Rectal smooth muscle tissue (tissue), 1 donor: ENCODE data around the gene SPG21.
"Not testable (repeated sequence)": the region's sequence is repeated elsewhere in the genome, so short reads cannot be mapped to it uniquely, and the experiment has no call there.

Experiments
- H3K27ac ChIP-seq: one replicate; pipeline ENCODE4 v1.7.0; 2013; ENCODE audit warnings: low read depth, low read length, inconsistent platforms
- H3K27me3 ChIP-seq: one replicate; pipeline ENCODE4 v1.7.0; 2013; ENCODE audit warnings: low read length; ENCODE audit not compliant: control insufficient read depth, insufficient read depth
- H3K36me3 ChIP-seq: one replicate; pipeline ENCODE4 v1.7.0; 2013; ENCODE audit warnings: low read length; ENCODE audit not compliant: control insufficient read depth, insufficient read depth
- H3K4me1 ChIP-seq: one replicate; pipeline ENCODE4 v1.7.0; 2013; ENCODE audit warnings: low read length; ENCODE audit not compliant: control insufficient read depth, insufficient read depth
- H3K4me3 ChIP-seq: one replicate; pipeline ENCODE4 v1.7.0; 2013; ENCODE audit warnings: low read length
- H3K9ac ChIP-seq: one replicate; pipeline ENCODE4 v1.7.0; 2013; ENCODE audit warnings: low read length

SPG21 gene

GRCh38 chr15:65026756-65027155, 37.0 kb upstream of the SPG21 start:
- Histone ChIP-seq H3K36me3 (peaks cover 3% of the 10 kb centered on the region), H3K27me3 (no peaks in the 10 kb centered on the region), H3K9ac (no peak overlapping the region), H3K27ac (no peak overlapping the region), H3K4me3 (no peak overlapping the region), H3K4me1 (no peaks in the 10 kb centered on the region)

GRCh38 chr15:65021488-65021887, 31.8 kb upstream of the SPG21 start:
- H3K9ac ChIP-seq: no peak overlapping the region
- H3K27ac ChIP-seq: no peak overlapping the region
- H3K27me3 ChIP-seq: no peaks in the 10 kb centered on the region
- peaks cover 12% of the 10 kb centered on the region for H3K36me3 ChIP-seq
- H3K4me3 ChIP-seq: no peak overlapping the region
- H3K4me1 ChIP-seq: no peaks in the 10 kb centered on the region

DNA sequence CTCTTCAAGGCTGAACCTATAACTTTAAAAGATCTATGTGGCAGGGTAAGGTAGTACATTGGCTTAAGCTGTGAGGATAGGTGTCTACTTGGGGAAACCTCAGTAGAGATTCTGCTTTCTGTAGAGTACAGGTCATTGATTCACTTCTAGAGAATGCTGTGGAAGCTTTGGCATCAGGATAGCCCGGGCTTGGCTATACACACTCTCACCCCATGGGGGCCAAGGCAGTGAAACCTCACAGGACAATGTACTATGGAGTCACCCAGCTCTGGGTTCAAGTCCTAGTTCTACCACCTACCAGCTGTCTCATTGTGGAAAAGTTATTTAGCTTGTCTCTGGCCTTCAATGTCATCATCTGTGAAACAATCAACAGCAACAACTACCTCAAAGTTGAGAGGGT, 30.7 kb upstream of the SPG21 start:
- H3K27me3 ChIP-seq: no peaks in the 10 kb centered on the region
- no peak overlapping the region for H3K4me3 ChIP-seq
- no peak overlapping the region for H3K27ac ChIP-seq
- H3K4me1 ChIP-seq: no peaks in the 10 kb centered on the region
- peaks cover 12% of the 10 kb centered on the region for H3K36me3 ChIP-seq
- H3K9ac ChIP-seq: no peak overlapping the region

GRCh38 chr15:65011198-65011597, 21.5 kb upstream of the SPG21 start:
- H3K36me3 ChIP-seq, H3K27ac ChIP-seq, H3K9ac ChIP-seq, H3K4me1 ChIP-seq, H3K4me3 ChIP-seq, H3K27me3 ChIP-seq: not testable (repeated sequence)

GRCh38 chr15:65008983-65009382, 19.3 kb upstream of the SPG21 start:
- no peaks in the 10 kb centered on the region for H3K27me3 ChIP-seq
- H3K9ac ChIP-seq: no peak overlapping the region
- peaks cover 2% of the 10 kb centered on the region for H3K36me3 ChIP-seq
- H3K4me3 ChIP-seq: no peak overlapping the region
- H3K4me1 ChIP-seq: no peaks in the 10 kb centered on the region
- H3K27ac ChIP-seq: no peak overlapping the region

DNA sequence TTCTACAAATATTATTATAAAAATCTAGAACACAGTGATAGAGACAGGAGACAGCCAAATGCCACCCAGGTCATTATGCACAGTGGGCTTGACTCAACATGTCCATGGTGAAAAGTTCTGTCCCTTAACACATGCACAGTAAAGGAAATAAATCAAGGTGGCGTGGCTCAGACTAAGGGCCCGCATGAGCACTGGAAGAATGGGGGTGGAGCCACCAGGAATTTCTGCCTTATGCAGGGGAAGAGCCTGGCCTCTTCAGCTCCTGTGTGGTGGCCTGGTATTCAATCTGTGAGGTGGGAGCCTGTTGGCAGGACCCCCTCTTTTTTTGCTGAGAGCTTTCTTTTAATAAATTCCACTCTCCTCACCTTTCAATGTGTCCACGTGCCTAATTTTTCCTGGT, 17.2 kb upstream of the SPG21 start:
- no peaks in the 10 kb centered on the region for H3K27me3 ChIP-seq
- no peaks in the 10 kb centered on the region for H3K4me1 ChIP-seq
- H3K9ac ChIP-seq: no peak overlapping the region
- no peaks in the 10 kb centered on the region for H3K36me3 ChIP-seq
- no peak overlapping the region for H3K27ac ChIP-seq
- H3K4me3 ChIP-seq: no peak overlapping the region

DNA sequence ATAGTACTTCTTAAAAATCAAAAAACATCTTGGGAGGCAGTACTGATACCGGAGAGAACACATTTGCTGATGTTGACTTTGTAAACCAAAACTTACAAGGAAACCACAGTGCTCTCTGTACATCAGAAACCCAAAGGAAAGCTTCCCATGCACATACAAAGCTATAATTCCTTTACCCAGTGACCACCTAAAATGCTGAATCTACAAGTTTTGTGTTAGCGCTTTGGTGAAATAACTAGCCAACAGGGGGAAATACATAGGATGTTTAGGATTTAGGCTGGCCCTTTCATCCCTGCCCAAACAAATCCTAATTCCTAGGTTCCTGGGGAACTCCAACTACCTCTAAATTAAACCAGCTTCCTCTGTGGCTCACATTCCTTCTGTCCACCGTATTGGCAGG, 15.3 kb upstream of the SPG21 start:
- Histone ChIP-seq H3K4me1 (no peaks in the 10 kb centered on the region), H3K4me3 (no peak overlapping the region), H3K27ac (no peak overlapping the region), H3K9ac (no peak overlapping the region), H3K27me3 (no peaks in the 10 kb centered on the region), H3K36me3 (no peaks in the 10 kb centered on the region)

GRCh38 chr15:64997745-64998375, 8.1 kb upstream of the SPG21 start:
- Histone ChIP-seq H3K9ac (no peak overlapping the region), H3K4me3 (no peak overlapping the region), H3K36me3 (no peaks in the 10 kb centered on the region), H3K27ac (no peak overlapping the region), H3K4me1 (no peaks in the 10 kb centered on the region), H3K27me3 (no peaks in the 10 kb centered on the region)

DNA sequence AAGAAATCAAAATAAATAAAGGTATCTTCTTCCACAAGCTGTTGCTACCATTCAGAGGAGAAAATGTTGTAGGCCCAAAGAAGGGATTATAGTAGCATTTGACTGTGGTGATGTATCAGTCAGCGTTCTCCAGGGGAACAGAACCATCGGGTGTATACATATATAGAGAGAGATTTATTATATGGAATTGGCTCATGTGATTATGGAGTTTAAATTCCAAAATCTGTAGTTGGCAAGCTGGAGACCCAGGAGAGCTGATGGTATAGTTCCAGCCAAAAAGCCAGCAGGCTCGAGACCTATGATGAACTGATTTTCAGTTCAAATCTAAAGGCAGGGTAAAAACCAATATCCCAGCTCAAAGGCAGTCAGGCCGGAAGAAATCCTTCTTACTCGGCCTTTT, 7.4 kb upstream of the SPG21 start:
- Histone ChIP-seq H3K27me3 (no peaks in the 10 kb centered on the region), H3K36me3 (no peaks in the 10 kb centered on the region), H3K4me1 (no peaks in the 10 kb centered on the region), H3K27ac (no peak overlapping the region), H3K4me3 (no peak overlapping the region), H3K9ac (no peak overlapping the region)

- no peaks in the 10 kb centered on the region for H3K36me3 ChIP-seq
- H3K4me3 ChIP-seq: no peak overlapping the region
- H3K27me3 ChIP-seq: no peaks in the 10 kb centered on the region
- H3K27ac ChIP-seq: no peak overlapping the region
- H3K9ac ChIP-seq: no peak overlapping the region
- peaks cover 3% of the 10 kb centered on the region for H3K4me1 ChIP-seq
Observed at GRCh38 chr15:64993290-64993689, 3.6 kb upstream of the SPG21 start.

GRCh38 chr15:64991536-64992135, 1.9 kb upstream of the SPG21 start:
- H3K27ac ChIP-seq: no peak overlapping the region
- H3K27me3 ChIP-seq: no peaks in the 10 kb centered on the region
- no peak overlapping the region for H3K4me3 ChIP-seq
- H3K36me3 ChIP-seq: no peaks in the 10 kb centered on the region
- H3K9ac ChIP-seq: no peak overlapping the region
- peaks cover 3% of the 10 kb centered on the region for H3K4me1 ChIP-seq

DNA sequence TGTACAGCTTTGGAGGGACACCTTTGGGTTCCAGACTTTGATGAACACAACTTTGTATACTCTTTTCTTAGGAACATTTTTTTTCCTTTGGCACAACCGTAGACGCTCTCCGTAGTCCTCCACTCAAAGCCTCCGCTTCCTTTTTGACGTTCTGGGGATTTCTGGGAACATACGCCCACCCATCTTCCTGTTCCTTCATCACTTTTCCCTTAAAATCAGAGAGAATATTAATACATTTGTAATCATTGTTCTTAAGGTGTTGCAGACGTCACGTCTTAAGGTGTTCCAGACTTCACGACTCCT, 405 bp upstream of the SPG21 start:
- Histone ChIP-seq H3K27me3 (no peaks in the 10 kb centered on the region), H3K4me3 (peak overlapping the region; percentile 92), H3K4me1 (peaks cover 3% of the 10 kb centered on the region), H3K9ac (peak overlapping the region; percentile 45), H3K36me3 (no peaks in the 10 kb centered on the region), H3K27ac (peak overlapping the region; percentile 86)

DNA sequence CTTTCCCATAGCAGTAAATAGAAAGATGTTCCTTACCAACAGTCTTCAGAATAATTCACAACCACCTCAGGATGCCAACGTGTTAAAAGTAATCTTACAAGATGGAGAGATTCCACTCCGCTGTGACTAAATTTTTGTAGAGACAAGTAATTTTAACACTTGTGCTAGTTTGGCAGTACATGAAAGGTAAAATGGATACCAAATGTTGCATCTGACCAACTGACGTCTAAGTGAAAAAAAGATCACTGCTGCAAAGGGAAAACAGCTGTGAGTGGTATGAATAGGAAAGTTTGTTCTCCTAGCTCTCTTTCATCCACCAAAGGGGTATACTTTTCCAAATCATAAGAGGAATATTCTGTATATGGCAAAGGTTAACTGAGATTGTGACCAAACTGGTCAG, 2.6 kb downstream of the SPG21 start:
- no peak overlapping the region for H3K27ac ChIP-seq
- H3K9ac ChIP-seq: no peak overlapping the region
- H3K27me3 ChIP-seq: no peaks in the 10 kb centered on the region
- no peak overlapping the region for H3K4me3 ChIP-seq
- peaks cover 3% of the 10 kb centered on the region for H3K4me1 ChIP-seq
- no peaks in the 10 kb centered on the region for H3K36me3 ChIP-seq
